ENCODE data around the gene KCNQ1OT1.

The KCNQ1OT1 gene

DNA sequence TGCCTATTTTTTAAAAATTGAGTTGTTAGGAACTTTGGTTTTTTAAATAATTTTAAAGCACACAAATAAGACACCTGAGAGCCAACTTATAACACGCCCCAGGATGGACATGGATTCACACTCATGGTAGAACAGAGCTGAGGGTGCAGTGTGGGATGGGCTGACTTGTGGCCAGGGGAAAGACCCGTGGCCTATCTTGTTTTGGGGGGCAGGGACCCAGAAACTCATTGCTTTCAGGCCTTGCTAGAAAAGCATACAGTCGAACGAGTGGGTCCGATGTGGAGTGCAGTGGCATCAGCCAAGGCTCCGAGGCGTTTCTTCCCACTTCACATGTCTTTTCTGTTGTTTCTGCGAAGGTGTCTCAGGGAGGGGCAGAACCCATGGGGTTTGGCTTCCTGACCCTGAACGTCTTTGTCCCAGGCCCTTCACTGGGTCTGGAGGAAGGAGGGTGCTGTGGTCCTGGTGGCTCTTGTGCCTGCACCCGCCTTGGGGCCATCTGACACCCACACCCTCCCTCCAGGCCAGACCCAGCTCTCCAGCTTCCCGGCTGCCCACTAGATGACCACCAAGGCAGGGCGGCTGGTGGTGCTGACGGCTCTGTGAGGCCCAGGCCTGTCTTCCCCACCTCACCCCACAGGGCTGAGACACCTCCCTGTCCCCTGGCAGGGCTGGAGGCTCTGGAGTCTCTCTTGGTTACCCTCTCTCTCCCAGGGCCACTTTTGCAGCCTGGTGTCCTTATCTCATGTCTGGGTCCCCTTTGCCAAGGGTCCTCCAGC lies 134.2 kb downstream of the KCNQ1OT1 start:
- DNase-seq (ENCODE audit: insufficient read length, low spot score) (no peak), FAIRE-seq (no peak)
- TF ChIP-seq, protein P1, sequence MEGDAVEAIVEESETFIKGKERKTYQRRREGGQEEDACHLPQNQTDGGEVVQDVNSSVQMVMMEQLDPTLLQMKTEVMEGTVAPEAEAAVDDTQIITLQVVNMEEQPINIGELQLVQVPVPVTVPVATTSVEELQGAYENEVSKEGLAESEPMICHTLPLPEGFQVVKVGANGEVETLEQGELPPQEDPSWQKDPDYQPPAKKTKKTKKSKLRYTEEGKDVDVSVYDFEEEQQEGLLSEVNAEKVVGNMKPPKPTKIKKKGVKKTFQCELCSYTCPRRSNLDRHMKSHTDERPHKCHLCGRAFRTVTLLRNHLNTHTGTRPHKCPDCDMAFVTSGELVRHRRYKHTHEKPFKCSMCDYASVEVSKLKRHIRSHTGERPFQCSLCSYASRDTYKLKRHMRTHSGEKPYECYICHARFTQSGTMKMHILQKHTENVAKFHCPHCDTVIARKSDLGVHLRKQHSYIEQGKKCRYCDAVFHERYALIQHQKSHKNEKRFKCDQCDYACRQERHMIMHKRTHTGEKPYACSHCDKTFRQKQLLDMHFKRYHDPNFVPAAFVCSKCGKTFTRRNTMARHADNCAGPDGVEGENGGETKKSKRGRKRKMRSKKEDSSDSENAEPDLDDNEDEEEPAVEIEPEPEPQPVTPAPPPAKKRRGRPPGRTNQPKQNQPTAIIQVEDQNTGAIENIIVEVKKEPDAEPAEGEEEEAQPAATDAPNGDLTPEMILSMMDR (IDR thresholded peaks at IDR 0.05; ENCODE audit: insufficient read depth, missing control alignments): no peak

DNA sequence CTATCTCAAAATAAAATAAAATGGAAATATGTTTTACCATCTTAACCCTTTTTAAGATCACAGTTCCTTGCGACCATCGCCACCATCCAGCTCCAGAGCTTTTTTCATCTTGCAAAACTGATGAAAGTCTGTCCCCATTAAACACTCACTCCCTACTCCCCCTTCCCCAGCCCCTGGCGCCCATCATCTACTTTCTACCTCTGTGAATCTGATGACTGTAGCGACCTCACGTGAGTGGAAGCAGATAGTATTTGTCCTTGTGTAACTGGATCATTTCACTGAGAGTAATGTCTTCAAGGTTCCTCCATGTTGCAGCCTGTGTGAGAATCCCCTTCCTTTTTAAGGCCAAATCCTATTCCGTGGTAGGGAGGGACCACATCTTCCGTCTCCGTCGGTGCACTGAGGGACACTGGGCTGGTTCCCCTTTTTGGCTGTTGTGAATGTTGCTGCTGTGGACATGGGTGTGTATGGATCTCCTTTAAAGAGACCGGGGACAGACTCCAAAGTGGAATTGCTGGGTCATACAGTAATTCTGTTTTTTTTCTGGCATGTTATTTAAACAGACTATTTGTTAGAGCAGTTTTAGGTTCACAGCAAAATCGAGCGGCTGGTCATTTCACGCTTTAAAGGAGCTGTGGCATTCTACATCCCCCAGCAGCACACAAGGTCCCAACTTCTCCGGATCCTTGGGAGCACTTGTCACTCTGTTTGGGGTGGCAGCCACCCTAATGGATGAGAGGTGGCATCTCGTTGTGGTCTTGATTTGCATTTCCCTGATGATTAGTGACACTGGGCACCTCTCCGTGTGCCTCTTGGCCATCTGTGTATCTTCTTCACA lies 135.0 kb downstream of the KCNQ1OT1 start:
- DNase-seq (ENCODE audit: insufficient read length, low spot score): no peak
- TF ChIP-seq, protein P1 (IDR thresholded peaks at IDR 0.05; ENCODE audit: insufficient read depth, missing control alignments): no peak
- FAIRE-seq: no peak

DNA sequence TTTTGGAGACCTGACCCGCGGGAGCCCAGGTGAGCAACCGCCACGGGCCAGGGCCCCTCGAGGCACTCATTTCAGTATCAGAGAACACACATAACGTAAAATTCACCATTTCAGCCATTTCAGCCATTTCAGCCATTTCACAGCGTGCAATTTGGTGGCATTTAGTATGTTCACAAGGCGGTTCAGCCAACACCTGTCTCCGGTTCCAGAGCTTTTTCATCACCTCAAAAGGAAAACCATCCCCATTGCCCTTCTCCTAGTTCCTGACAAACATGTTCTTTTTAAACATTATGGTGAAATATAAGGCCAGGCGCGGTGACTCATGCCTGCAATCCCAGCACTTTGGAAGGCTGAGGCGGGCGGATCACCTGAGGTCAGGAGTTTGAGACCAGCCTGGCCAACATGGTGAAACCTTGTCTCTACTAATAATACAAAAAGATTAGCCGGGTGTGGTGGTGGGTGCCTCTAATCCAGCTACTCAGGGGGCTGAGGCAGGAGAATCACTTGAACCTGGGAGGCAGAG lies 135.7 kb downstream of the KCNQ1OT1 start:
- TF ChIP-seq, protein P1 (IDR thresholded peaks at IDR 0.05; ENCODE audit: insufficient read depth, missing control alignments): no peak
- FAIRE-seq (no peak), DNase-seq (ENCODE audit: insufficient read length, low spot score) (no peak)

DNA sequence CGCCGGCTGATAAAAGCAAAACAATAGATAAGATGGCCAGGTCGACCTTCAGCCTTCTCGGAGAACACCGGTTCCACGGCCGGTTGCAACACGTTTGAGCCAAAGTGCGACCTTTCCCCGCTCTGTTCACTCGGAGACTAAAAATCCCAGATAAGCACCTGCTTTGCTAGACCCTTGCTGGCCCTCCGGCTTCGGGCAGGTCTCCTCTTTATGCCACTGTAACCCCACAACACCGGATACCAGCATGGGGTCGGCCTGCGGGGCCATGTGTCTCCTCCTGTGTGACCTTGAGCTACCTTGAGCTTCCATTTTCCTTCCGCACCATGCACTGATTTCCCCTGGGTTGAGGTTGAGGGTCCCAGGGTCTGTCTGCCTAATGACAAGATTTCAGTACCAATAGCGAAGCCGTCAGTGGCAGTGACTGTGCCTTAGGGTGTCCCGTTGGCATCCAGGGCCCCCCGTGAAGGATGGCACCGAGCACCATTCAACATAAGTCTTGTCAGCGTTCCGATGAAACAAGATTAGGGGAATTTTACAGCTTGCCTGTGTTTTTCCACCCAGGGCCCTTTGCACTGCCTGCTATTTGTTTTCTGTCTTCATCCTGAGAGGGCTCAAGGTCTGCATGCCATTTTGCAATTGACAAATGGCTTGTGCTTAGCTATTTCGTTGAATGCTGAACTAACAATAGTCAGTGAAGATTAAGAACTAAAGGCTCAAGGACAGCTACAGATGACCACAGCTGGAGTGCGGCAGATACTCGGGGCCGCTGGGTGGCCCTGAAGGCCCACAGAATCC lies 136.4 kb downstream of the KCNQ1OT1 start:
- DNase-seq (ENCODE audit: insufficient read length, low spot score): no peak
- TF ChIP-seq, protein P1 (IDR thresholded peaks at IDR 0.05; ENCODE audit: insufficient read depth, missing control alignments): no peak
- FAIRE-seq: no peak

DNA sequence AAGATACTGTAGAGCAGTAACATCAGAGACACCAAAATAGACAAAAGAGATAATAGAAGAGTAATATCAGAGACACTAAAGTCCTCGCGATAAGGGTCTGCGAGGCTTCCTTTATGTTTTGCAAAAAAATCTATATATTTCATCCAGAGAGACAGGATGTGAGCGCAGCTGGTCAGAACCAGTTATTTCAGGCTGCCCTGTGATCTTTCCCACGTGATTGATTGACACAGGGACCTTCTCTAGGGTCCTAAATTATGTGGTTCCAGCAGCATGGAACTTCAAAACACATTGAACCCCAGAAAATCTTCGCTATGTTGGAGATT lies 136.9 kb downstream of the KCNQ1OT1 start:
- TF ChIP-seq, protein P1 (IDR thresholded peaks at IDR 0.05; ENCODE audit: insufficient read depth, missing control alignments): no peak
- FAIRE-seq: no peak
- DNase-seq (ENCODE audit: insufficient read length, low spot score): no peak

DNA sequence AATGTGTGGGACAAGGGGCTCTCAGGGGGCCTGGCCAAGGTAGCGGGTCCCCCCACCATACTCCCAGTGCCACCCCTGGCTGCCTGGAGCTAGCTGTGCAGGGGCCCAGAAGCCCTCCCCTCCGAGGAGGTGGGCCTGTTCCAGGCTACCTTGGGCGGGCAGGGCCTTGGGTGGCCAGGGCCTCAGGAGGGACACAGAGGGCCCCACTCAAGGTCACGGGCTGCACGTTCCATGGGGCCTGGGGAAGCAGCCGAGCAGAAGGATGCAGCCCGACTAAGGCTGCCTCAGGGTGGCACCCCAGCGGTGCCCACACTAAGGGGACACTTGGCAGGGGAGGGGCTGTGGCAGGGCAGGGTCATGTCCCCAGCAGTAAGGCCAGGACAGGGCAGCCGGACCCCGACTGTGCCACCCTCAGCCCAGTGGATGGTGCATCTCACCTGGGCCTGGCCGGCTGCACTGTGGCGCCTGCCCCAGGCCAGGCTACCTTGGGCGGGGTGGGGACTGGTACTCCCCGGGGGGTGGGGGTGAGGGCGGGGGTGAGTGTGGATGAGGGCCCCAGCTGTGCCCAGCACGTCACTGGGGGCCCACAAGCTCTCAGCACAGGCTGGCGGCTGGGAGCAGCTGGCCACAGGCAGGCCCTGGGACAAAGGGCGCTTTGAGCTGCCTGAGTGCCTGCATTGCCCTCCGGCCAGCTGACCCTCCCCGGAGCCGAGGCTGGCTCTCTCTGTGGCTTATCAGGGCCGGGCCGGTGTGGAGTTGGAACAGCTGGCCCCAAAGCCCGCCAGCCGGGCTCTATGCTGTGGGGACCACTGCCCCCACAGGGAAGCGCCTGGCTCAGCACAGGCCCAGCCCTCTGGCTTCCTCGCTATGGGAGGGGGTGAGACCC lies 137.9 kb downstream of the KCNQ1OT1 start:
- TF ChIP-seq, protein P1 (IDR thresholded peaks at IDR 0.05; ENCODE audit: insufficient read depth, missing control alignments): no peak
- DNase-seq (ENCODE audit: insufficient read length, low spot score) (no peak), FAIRE-seq (no peak)
